Measurements from ENCODE around the gene C5orf15. TPM values are rescaled to one million over a fixed set of nuclear protein-coding genes. Genes with fewer than 3 reads are reported as not detected.
"Not testable (repeated sequence)": the region's sequence is repeated elsewhere in the genome, so short reads cannot be mapped to it uniquely, and the experiment has no call there.

Gene C5orf15
- total RNA-seq, 1 donor from 2014 or later: 33.4 TPM

GRCh38 chr5:133981714-133982113 lies 13.3 kb upstream of the C5orf15 start:
- H3K27ac ChIP-seq: no peak overlapping the region
- no peak for TF ChIP-seq CTCF (IDR thresholded peaks at IDR 0.05)
- peaks cover 95% of the 10 kb centered on the region for H3K36me3 ChIP-seq
- intact Hi-C loops (cut with DNase I): no loop called here
- no peaks in the 10 kb centered on the region for H3K27me3 ChIP-seq
- H3K4me1 ChIP-seq: no peaks in the 10 kb centered on the region
- H3K9me3 ChIP-seq: no peaks in the 10 kb centered on the region
- DNase-seq (no peak), ATAC-seq (no peak)
- H3K4me3 ChIP-seq: no peak overlapping the region

DNA sequence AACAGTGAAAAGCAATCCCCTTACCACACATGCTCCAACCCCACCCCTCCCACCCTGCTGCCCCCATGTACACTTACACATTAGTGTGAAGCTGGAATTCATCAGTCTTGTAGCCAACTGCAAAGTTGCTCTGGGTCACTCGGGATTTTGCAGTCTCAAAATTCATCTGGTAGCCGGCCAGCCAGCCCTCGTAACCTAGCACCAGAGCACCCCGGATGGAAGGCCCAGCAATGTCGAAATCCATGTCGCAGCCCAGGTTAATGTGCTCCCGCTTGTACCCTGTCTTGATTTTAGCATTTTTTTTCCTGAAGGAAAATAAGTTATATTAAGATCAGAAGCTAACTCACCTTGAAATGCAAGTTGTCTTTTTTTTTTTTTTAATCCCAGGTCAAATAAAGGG lies 12.2 kb upstream of the C5orf15 start:
- intact Hi-C loops (cut with DNase I): no loop called here
- Histone ChIP-seq H3K36me3 (peaks cover 95% of the 10 kb centered on the region), H3K4me3 (no peak overlapping the region), H3K27ac (no peak overlapping the region), H3K9me3 (no peaks in the 10 kb centered on the region), H3K4me1 (no peaks in the 10 kb centered on the region), H3K27me3 (no peaks in the 10 kb centered on the region)
- DNase-seq (no peak), ATAC-seq (no peak)
- no peak for TF ChIP-seq CTCF (IDR thresholded peaks at IDR 0.05)

GRCh38 chr5:133978943-133979342 lies 10.5 kb upstream of the C5orf15 start:
- H3K27ac ChIP-seq: no peak overlapping the region
- no peaks in the 10 kb centered on the region for H3K4me1 ChIP-seq
- DNase-seq (no peak), ATAC-seq (no peak)
- H3K9me3 ChIP-seq: no peaks in the 10 kb centered on the region
- H3K4me3 ChIP-seq: no peak overlapping the region
- intact Hi-C loops (cut with DNase I): no loop called here
- TF ChIP-seq CTCF (IDR thresholded peaks at IDR 0.05): no peak
- H3K36me3 ChIP-seq: peaks cover 96% of the 10 kb centered on the region
- no peaks in the 10 kb centered on the region for H3K27me3 ChIP-seq

- H3K27me3 ChIP-seq: no peaks in the 10 kb centered on the region
- H3K4me1 ChIP-seq: no peaks in the 10 kb centered on the region
- H3K36me3 ChIP-seq: peaks cover 96% of the 10 kb centered on the region
- no peak overlapping the region for H3K27ac ChIP-seq
- intact Hi-C loops (cut with DNase I): no loop called here
- ATAC-seq (no peak), DNase-seq (no peak)
- TF ChIP-seq CTCF (IDR thresholded peaks at IDR 0.05): no peak
- no peak overlapping the region for H3K4me3 ChIP-seq
- no peaks in the 10 kb centered on the region for H3K9me3 ChIP-seq
Observed at GRCh38 chr5:133977858-133978257, 9.4 kb upstream of the C5orf15 start.

DNA sequence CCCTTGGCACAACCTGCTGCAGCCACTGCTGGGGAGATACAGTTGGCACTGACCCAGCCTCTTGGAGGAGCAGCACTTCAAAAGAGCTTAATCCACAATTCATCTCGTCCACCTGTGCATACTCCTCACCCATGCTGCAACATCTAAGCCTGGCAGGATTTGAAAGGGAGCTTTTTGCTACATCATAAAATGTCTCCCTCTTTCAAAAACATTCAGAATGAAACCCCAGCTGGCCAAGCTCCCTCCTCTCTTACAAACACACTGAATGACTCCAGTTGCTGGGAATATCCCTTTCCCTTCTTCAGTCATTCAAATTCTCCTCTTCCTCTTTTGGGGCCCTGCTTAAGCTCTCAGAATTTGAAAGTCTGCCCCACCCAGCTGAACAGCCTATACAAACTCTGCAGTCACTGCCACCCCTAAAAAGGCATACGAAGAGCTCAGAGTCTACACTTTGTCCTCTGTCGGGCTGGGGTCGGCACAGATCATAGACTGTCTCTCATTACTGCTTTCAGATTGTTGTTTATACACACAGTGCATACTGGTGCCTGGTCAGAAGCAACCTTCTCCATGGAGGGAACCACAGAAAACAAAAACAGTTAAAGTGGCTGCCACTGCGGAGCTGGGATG lies 8.8 kb upstream of the C5orf15 start:
- intact Hi-C loops (cut with DNase I): no loop called here
- DNase-seq: no peak
- H3K36me3 ChIP-seq: peaks cover 96% of the 10 kb centered on the region
- no peak for TF ChIP-seq CTCF (IDR thresholded peaks at IDR 0.05)
- no peak for ATAC-seq
- H3K27ac ChIP-seq: no peak overlapping the region
- no peaks in the 10 kb centered on the region for H3K9me3 ChIP-seq
- no peaks in the 10 kb centered on the region for H3K27me3 ChIP-seq
- no peaks in the 10 kb centered on the region for H3K4me1 ChIP-seq
- no peak overlapping the region for H3K4me3 ChIP-seq

DNA sequence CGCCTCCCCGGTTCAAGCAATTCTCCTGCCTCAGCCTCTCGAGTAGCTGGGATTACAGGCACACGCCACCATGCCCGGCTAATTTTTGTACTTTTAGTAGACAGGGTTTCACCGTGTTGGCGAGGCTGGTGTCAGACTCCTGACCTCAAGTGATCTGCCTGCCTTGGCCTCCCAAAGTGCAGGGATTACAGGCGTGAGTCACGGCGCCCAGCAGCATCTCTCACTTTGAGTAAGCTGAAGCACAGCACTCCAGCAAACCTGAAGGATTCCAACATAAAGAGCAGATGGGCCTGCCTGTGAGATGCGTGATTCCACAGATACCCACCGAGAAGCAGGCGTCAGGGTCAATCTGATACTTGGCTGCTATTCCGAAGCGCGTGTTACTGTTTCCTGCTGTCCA lies 7.1 kb upstream of the C5orf15 start:
- H3K4me3 ChIP-seq; ATAC-seq; H3K9me3 ChIP-seq; DNase-seq; H3K27me3 ChIP-seq; intact Hi-C loops (cut with DNase I); H3K27ac ChIP-seq; H3K4me1 ChIP-seq: not testable (repeated sequence)
- H3K36me3 ChIP-seq: peaks cover 89% of the 10 kb centered on the region
